ENCODE results near the gene C5orf46.
"Not testable (repeated sequence)": the region's sequence is repeated elsewhere in the genome, so short reads cannot be mapped to it uniquely, and the experiment has no call there.

Gene C5orf46

GRCh38 chr5:147893820-147894219, 12.5 kb downstream of the C5orf46 start:
- no peak for DNase-seq

- DNase-seq = no peak
Observed at GRCh38 chr5:147892696-147893296, 13.5 kb downstream of the C5orf46 start.

- no peak for DNase-seq
Observed at GRCh38 chr5:147887930-147888329, 18.4 kb downstream of the C5orf46 start.

- no peak for DNase-seq
Observed at GRCh38 chr5:147887026-147887627, 19.2 kb downstream of the C5orf46 start.

DNA sequence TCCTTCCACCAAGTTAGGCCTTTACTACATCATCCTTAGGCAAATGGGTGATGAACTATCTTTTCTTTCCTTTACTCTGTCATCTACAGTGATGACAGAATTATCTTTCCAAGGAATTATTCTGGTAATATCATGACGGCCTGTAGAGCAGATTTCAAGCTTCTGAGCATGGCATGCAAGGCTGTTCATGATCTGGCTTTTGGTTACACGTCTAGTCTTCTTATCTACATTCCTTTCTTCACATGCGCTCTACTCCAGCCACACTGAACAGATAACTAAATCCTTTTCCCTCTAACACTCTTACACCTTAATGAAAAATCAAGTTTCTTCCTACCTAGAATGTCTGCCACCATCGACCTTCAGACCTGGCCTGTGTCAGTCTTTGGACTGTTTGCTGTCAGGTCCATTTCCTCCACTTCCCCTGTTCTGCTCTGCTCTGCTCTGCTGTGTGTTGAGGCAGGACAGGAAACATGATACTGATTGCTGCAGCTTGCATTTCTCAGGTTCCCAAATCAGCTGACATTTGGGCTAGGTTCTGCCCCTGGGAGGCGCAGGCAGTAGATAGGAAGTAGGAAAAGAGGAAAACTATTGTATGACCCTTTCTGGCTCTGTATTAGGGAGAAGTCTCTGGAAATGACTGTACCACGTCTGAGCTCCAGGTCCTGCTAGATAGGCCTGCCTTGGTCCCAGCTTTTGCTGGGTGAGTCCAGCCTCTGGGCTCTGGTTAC, 23.6 kb downstream of the C5orf46 start:
- DNase-seq = no peak

- no peak for DNase-seq
Observed at GRCh38 chr5:147880487-147880886, 25.9 kb downstream of the C5orf46 start.

DNA sequence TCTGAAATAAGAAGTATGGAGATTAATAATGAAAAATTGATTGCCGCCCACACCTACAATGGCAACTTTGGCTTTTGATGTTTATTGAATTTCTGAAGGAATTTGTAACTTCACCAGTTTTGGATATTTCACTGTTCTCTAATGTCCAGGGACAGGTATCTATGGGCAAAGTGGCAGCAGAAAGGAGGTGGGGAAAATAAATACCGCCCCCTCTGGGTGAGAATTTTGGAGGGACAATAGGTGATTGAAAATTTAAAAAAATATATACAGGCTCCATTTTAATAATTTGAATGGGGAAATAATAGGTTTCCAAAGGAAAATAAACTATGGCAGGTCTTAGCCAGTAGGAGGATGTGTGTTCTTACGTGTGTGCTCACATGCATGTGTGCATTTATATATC, 26.6 kb downstream of the C5orf46 start:
- no peak for DNase-seq

GRCh38 chr5:147878066-147878759, 28.1 kb downstream of the C5orf46 start, which contains the start of gene SCGB3A2:
TSS of gene SCGB3A2 (plus strand) at chr5:147878711. CDS start at chr5:147878804, 93 bp downstream.
- no peak for DNase-seq

- no peak for DNase-seq
Observed at GRCh38 chr5:147876626-147877025, 29.7 kb downstream of the C5orf46 start.

DNA sequence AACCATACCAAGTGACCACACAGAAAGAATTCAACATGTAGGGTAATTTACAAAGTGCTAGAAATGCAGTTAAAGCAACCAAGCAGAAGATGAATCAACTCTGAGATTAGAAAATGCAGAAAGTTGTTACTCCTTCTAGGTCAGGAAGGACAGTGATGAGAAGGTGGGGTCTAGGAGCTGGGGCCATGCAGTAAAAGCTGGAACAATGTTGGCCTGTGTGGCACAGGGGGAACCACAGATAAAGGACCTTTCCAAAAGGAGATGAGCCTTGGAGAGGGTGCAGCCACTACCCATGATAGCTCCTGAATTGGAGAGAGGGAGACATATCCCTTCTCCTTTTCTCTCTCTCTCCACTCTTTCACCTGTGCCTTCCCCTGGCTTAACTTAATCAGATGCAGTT, 30.2 kb downstream of the C5orf46 start:
- no peak for DNase-seq

DNA sequence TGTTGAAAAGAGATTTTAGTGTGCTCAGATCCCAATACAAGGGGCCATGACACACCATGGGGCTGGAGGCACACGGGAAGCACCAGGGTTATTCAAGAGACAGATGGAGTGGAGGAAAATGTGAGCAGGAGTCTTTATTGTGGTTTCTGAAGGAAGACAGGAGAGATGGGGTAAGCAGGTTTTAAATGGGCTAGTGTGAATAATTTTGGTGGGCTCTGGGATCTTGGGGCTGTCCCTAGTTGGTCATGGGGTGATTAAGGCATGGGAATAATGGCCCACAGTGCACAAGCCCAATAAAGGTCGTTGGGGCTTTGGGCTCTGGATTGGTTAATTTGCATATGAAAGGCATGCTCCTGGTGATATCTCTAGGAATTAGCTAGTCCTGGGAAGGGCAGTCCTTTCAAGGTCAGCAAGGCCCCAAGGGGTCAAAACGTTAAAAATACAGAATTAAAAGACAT, 31.4 kb downstream of the C5orf46 start:
- no peak for DNase-seq

DNA sequence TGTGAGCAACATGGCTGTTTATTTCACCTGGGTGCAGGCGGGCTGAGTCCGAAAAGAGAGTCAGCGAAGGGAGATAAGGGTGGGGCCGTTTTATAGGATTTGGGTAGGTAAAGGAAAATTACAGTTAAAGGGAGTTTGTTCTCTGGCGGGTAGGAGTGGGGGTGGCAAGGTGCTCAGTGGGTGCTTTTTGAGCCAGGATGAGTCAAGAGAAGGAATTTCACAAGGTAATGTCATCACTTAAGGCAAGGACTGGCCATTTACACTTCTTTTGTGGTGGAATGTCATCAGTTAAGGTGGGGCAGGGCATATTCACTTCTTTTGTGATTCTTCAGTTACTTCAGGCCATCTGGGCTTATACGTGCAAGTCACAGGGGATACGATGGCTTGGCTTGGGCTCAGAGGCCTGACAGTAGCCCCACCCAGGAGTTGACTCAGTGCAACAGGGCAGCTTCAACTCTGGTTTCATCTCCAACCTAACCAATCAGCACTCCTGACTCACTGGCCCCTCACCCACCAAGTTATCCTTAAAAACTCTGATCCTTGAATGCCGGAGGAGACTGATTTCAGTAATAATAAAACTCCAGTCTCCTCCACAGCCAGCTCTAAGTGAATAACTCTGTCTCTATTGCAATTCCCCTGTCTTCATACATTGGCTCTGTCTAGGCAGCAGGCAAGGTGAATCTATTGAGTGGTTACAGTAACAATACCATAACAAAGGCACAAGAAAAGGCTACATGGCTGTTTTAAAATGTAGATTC, 32.0 kb downstream of the C5orf46 start:
- DNase-seq = not testable (repeated sequence)

DNA sequence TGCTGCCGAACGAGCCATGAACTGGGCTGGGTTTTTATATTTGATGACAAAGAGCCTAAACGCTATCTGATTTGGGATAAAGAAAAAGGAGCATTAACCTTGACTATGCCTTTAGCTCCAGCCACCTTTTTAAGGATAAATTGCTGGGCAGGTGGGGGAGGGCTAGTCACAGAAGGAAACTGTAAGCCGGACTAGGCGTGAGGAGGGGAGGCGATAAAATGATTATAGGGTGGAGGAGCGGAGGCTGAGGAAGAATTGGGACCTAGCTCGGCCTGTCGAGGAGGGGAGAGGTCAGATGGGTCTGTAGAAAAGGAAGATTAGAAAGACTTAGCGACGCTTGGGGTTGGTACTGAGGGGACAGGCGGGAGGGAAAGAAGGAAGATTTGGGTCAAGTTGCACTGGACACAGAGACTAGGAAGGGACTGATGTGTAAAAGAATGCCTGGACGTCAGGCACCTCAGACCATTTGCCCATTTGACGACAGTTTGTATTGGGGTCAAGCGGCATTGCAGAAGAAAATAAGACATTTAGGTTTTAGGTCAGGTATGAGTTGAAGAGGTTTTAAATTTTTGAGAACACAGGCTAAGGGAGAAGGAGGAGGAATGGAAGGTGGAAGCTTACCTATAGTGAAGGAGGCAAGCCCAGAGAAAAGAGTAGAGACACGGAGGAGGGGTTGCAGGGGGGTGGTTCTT, 33.4 kb downstream of the C5orf46 start:
- not testable (repeated sequence) for DNase-seq

- not testable (repeated sequence) for DNase-seq
Observed at GRCh38 chr5:147871980-147872549, 34.3 kb downstream of the C5orf46 start.

- not testable (repeated sequence) for DNase-seq
Observed at GRCh38 chr5:147869892-147870291, 36.4 kb downstream of the C5orf46 start.

GRCh38 chr5:147869112-147869511, 37.2 kb downstream of the C5orf46 start:
- DNase-seq = no peak

DNA sequence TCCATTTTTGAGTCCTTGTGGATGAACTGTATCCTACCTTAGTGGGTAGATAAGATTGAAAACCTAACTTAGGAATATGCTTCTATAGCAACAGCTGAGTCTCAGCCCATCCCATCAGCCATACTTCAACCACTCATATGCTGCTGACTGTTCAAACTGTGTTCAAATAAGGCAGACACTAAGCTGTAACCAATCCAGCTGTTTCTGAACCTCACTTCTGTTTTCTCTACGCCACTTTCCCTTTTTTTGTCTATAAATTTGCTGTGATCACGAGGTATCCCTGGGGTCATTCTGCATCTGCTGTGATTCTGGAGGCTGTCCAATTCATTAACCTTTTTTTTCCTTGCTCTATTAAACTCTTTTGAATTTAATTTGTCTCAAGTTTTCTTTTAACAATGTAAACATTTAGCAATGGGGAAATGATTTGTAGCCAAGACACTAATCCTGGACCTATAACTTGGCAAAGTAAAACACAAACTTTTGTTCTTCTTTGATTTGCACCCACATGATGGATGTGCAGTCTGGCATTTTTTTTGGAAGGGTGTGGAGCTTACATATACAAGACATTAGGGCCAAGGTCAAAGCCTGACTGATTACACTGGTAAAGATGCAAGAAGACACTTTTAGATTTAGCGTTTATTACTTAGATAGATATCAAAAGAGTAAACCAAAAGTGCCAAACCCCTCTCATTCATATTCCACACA, 42.7 kb downstream of the C5orf46 start:
- DNase-seq = no peak

GRCh38 chr5:147860641-147861025, 45.7 kb downstream of the C5orf46 start:
- no peak for DNase-seq

DNA sequence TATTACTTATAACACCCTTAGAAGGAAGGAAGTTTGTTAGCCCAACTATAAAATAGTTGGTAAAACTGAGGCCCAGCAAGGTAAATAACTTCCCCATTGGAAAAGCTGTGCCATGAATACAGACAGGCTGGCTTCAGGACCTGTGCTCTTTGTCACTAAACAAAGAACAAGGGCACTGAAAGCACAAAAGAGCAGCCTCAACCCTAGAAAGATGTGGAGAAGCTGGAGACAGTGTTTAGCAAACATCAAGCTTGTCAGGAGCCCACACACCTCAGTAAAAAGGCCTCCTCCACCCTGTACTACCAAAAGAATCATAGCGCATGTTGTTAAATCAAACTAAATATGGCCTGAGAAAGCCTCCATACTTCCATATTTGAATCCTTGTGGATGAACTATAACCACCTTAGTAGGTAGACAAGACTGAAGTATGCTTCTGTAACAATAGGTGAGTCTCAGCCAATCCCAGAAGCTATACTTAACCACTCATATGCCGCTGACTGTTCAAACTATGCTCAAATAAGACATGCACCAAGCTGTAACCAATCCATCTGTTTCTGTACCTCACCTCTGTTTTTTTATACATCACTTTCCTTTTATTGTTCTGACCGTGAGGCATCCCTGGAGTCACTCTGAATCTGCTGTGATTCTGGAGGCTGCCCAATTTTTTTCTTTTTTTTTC, 46.2 kb downstream of the C5orf46 start:
- no peak for DNase-seq

- DNase-seq = no peak
Observed at GRCh38 chr5:147858565-147858964, 47.8 kb downstream of the C5orf46 start.

Data from activated gamma-delta T cell treated with Interleukin-2 at 50 U/mL for 16 hours (primary cell).